Measurements from ENCODE around the gene CA10.

DNA sequence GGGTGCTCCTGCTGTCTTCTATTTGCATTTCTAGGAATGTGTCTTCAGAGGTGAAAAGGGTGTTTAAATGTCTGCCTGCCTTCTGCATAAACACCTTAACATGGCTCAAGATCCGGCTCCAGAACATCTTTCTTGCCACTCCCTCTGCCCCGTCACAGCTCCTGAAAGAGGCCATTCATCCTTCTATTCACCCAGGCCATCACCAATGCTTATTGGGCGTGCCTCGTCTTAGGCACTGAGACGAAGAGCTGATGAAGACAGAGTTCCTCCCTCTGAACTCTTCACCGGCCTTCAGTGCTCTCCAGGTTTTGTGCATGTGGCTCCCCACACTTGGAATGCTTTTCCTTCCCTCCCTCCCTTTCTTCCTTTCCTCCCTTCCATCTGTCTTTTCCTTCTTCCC, 511.4 kb downstream of the CA10 start:
- no peak for TF ChIP-seq CTCF (IDR thresholded peaks at IDR 0.05)
- TF ChIP-seq POLR2A (IDR thresholded peaks at IDR 0.05; ENCODE audit: low read depth) = no peak
- TF ChIP-seq POLR2AphosphoS5 (IDR thresholded peaks at IDR 0.05) = no peak
- TF ChIP-seq EP300 (IDR thresholded peaks at IDR 0.05) = no peak
